GM19455 (cell line): ENCODE data around the gene SLC26A5.
"Not testable (repeated sequence)": the region's sequence is repeated elsewhere in the genome, so short reads cannot be mapped to it uniquely, and the experiment has no call there.

Experiments
- ATAC-seq: cut with Tn5 transposase; IDR thresholded peaks from one replicate; pipeline ENCODE4 v1.9.1; 2021; ENCODE audit not compliant: unreplicated experiment

SLC26A5 gene

DNA sequence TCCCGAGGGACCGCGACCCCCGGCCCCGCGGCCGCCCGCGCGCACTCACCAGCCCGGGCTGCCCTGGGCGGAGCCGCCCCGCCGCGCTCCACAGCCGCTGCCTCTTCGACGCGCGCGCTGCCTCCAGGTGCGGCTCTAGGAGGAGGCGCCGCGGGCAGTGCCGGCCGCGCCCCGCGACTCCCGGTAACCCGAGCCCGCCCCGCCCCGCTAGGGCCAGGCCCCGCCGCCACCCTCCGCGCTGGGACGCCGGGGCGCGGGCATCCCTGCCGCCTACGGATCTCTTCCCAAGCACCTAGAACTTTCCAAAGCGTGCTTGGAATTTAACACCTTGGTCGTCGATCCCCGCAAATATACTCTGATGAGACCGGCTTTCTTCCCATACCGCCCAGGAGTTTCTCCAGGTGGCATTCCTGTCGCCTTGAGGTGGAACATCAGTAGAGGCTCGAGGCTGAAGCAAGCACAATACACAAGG, at the start of gene SLC26A5:
SLC26A5 (minus strand) TSS at position 159 of the 472 bp plus-strand sequence. CDS start 24,693 bp downstream, outside the sequence.
- ATAC-seq = no peak

GRCh38 chr7:103487419-103487818, 41.4 kb upstream of the SLC26A5 start:
- no peak for ATAC-seq

DNA sequence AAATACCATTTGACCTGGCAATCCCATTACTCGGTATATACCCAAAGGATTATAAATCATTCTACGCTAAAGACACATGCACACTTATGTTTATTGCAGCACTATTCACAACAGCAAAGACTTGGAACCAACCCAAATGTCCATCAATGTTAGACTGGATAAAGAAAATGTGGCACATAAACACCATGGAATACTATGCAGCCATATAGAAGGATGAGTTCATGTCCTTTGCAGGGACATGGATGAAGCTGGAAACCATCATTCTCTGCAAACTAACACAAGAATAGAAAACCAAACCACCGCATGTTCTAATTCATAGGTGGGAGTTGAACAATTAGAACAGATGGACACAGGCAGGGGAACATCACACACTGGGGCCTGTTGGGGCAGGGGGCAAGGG, 40.9 kb upstream of the SLC26A5 start:
- not testable (repeated sequence) for ATAC-seq

DNA sequence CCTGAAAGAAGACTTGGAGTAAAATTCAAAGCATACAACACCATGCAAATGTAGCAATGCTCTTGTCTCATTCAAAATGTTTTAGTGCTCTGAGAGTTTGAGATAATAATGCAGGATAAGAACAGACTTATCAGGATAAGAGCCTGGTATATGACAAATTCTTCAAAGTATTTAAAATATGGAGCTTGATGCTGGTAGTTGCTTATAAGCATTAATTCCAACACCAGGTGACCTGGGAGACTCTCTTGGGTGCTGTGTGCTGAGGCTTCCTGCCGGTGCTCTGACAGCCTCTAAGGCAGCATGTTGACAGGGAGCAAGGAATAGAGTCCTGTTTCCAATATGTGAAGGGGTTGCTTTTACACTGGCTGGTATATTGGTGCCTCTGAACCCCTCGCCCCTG, 34.8 kb upstream of the SLC26A5 start:
- ATAC-seq = no peak

- no peak for ATAC-seq
Measured at GRCh38 chr7:103474956-103475355, 28.9 kb upstream of the SLC26A5 start.

- no peak for ATAC-seq
Measured at GRCh38 chr7:103469095-103469948, 23.3 kb upstream of the SLC26A5 start.

- no peak for ATAC-seq
Measured at GRCh38 chr7:103466814-103467213, 20.8 kb upstream of the SLC26A5 start.

GRCh38 chr7:103462358-103462757, 16.4 kb upstream of the SLC26A5 start:
- ATAC-seq = no peak

- ATAC-seq = peak; percentile 74
Measured at GRCh38 chr7:103447073-103447960, 1.3 kb upstream of the SLC26A5 start.

DNA sequence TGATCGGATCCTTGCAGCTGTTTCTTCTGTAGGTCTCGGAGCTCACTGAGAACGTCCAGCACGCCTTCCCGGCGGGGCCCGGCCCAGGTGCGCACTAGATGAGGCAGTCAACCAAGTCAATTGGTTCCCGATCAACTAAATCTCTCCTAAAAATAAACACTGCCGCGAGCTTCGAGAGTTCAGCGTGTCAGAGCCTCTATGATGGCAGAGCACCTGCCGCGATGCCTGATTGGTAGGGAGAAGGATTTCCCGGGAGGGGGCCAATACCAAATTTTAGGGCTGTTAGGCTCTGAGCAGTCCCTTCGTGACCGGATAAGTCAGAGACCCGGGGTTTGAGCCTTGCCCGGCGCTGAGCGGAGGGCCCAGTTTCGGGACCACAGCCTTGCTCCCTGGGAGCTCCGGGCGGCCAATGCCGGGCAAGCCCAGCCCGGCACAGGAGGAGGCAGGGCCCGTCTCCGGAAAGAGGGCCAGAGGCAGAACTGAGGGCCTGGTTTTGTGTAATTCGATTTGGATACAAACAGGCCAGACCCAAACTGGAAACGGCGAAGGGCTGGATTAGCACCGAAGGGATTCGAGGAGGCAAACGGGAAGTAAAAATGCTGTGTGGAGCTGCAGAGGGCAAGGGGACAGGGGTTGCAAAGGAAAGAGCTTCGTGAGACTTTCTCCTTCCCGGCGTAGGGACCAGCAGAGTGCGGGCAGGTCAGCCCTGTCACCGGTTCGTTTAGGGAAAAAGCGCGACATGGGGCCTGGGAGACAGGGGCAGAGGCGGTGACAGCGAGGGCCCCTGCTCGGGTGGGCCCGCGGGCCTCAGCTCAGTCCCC, 569 bp downstream of the SLC26A5 start:
- ATAC-seq = no peak

DNA sequence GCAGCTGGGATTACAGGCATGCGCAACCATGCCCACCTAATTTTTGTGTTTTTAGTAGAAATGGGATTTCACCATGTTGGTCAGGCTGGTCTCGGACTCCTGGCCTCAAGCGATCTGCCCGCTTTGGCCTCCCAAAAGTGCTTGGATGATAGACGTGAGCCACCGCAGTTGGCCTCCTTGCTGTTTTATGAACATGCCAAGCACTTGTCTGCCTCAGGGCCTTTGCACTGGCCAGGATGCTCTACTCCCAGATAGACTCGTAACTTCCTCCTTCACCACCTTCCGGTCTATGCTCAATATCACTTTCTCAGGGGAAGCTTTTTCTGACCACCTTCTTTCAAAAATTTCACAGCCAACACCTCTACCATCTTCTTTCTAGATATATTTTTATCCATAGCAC, 6.3 kb downstream of the SLC26A5 start:
- no peak for ATAC-seq

DNA sequence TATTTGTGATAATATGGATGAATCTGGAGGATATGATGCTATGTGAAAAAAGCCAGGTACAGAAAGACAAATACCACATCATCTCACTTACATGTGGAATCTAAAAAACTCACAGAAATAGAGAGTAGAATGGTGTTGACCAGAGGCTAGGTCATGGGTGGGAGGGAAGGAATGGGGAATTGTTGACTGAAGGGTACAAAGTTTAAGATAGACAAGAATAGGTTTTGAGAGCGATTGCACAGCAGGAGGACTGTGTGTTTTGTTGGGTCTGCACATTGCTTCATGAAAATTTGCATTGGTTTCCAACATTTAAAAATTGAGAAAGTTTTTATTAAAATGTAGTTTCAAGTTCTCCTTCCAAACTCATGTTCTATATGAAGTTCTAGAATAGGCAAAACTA, 8.4 kb downstream of the SLC26A5 start:
- no peak for ATAC-seq

- ATAC-seq = no peak
Measured at GRCh38 chr7:103432712-103433111, 13.3 kb downstream of the SLC26A5 start.

DNA sequence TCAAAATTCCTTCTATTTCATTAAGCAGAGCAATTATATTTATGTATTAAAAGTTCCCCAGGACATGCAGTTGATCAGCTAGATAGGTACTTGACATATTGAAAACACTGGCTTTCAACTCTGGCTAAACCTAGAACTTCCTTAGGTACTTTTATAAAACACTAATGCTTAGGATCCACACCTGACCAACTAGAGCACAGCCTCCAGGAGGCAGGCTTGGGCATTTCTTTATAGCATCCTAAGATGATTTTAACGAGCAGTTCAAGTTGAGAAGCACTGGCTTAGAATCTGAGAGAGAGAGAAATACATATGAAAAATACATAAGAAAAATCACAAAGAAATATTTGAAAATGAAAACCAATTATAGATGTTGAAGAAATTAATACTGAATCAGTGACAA, 20.8 kb downstream of the SLC26A5 start:
- no peak for ATAC-seq

- no peak for ATAC-seq
Measured at GRCh38 chr7:103423467-103424179, 22.4 kb downstream of the SLC26A5 start.

DNA sequence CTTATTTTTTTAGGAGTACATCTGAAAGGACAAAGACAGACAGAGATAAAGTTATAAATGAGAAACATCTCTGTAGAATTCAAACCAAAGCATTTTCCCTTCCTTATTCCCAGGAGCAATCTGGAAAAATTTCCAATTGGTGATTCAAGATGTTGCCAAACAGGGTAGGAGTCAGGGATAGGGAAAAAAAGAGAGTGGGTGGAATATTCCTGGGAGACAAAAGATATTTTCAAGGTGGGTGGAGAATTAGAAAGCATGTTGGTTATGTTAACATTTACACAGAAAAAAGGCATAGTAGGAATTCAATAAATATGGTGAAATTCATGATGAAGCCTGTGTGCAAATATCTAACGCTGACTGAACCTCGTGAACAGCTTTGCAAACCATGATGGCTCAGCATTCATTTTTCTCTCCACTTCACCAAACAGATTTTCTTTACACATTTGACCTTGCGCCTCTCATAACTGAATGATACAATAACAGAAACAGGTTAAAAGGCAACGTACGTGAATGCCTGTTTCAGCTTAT, 25.1 kb downstream of the SLC26A5 start:
- ATAC-seq = no peak

- ATAC-seq = no peak
Measured at GRCh38 chr7:103418241-103418640, 27.8 kb downstream of the SLC26A5 start.

DNA sequence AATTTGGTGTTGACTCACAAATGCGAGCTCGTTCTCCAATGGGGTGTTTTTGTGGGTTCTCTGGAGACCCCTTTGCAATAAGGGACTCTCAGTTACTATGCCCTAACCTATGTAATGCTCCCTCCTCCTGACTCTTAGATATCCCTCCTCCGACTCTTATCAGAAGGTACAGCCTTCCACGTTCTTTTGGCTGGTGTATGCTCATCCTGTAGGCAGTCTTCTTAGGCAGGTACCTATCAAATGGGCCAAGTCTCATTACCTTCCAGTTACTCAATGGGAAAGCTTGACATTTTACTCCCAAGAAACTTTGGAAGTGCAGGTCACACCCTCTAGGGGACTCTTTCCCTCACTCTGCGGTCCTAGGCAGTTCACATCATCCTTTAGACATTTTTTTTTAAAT, 32.6 kb downstream of the SLC26A5 start:
- no peak for ATAC-seq

DNA sequence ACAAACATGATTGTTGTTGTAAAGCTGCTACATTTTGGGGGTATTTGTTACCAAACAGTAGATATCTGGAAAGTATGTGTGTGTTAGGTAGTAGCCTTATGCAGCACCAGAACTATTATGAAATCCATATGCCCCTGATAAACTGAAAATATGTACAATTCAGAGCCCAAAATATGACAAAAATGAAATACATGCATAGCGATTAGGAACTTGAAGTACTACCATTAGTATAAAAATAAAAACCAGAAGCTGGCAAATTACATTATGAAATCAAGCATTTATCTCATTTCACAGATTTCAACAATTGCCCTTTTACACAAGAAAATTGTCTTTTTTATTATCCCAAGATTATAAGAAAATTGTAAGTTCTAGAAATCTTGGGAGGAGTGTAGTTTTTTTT, 33.9 kb downstream of the SLC26A5 start:
- no peak for ATAC-seq
